Upper lobe of left lung (tissue), 4 donors: Measurements from ENCODE around the gene C1orf174.

ENCODE experiments used
- CTCF ChIP-seq, 6 experiments: fragments of 450-650 bp in 4 of 6; fragments of 200-600 bp in 2 of 6; sonication (generic) in 2 of 6; IDR thresholded peaks; one replicate each; pipeline ENCODE4 v1.5.1; 2016 to 2019; ENCODE audit warnings: antibody characterized with exemption in 6 of 6
- POLR2A ChIP-seq, 4 donors: fragments of 450-650 bp; IDR thresholded peaks; one replicate each; pipeline ENCODE4 v1.5.1; 2016 to 2017; ENCODE audit warnings: antibody characterized with exemption in 4 of 4, mild to moderate bottlenecking in 2 of 4

GRCh38 chr1:3942416-3943122 is 42.5 kb upstream of the C1orf174 start:
- TF ChIP-seq CTCF (IDR thresholded peaks at IDR 0.05) (no peak), POLR2A (IDR thresholded peaks at IDR 0.05) (no peak)
